CD4-positive, alpha-beta T cell (primary cell): ENCODE measurements around the gene ENOX1. TPM values are rescaled to one million over a fixed set of nuclear protein-coding genes. Genes with fewer than 3 reads are reported as not detected.

Experiments used
- ATAC-seq: fragments of 200-7000 bp; cut with Tn5 transposase; one replicate; pipeline ENCODE4 v1.10.0; 2022; ENCODE audit warnings: mild to moderate bottlenecking; ENCODE audit not compliant: poor library complexity
- CTCF ChIA-PET: fragments of 350-600 bp; sonication (Branson Sonifier 250); formaldehyde crosslinking; loops from one replicate; lab custom pipeline; 2021; ENCODE audit warnings: antibody characterized with exemption, inconsistent platforms; lab: Charles Lee
- POLR2A ChIA-PET: fragments of 350-600 bp; sonication (Branson Sonifier 250); formaldehyde crosslinking; loops from one replicate; lab custom pipeline; 2021; ENCODE audit warnings: antibody characterized with exemption, inconsistent platforms; lab: Charles Lee
- DNase-seq, 14 experiments: peaks; one replicate each; pipeline ENCODE4 v3.0.0-alpha.2; 2013 to 2020; ENCODE audit warnings: mixed read lengths in 2 of 14
- H3K27ac ChIP-seq, 2 donors: one replicate each; pipeline versions ENCODE4 v1.5.1 to v1.7.0; 2013; ENCODE audit warnings: low read length in 2 of 2, low read depth in 1 of 2, mild to moderate bottlenecking in 1 of 2
- H3K27me3 ChIP-seq, 2 experiments: 1 replicate in 1 of 2; 2 replicates in 1 of 2; pipeline versions ENCODE4 v1.6.1 to v1.7.0; 2013; ENCODE audit warnings: low read length in 2 of 2, control low read depth in 1 of 2, mild to moderate bottlenecking in 1 of 2, moderate library complexity in 1 of 2; ENCODE audit not compliant: insufficient read depth in 2 of 2, control insufficient read depth in 1 of 2
- H3K36me3 ChIP-seq: one replicate; pipeline ENCODE4 v1.6.1; 2013; ENCODE audit warnings: low read length, control low read depth; ENCODE audit not compliant: insufficient read depth
- H3K4me1 ChIP-seq: one replicate; pipeline ENCODE4 v1.6.1; 2013; ENCODE audit warnings: low read length, control low read depth; ENCODE audit not compliant: insufficient read depth
- H3K4me3 ChIP-seq: one replicate; pipeline ENCODE4 v1.5.1; 2013; ENCODE audit warnings: mild to moderate bottlenecking, low read length, moderate library complexity
- H3K9me3 ChIP-seq, 2 experiments: 1 replicate in 1 of 2; 2 replicates in 1 of 2; pipeline versions ENCODE4 v1.6.1 to v1.7.0; 2013; ENCODE audit warnings: low read length in 2 of 2, mild to moderate bottlenecking in 2 of 2, control low read depth in 1 of 2, moderate library complexity in 1 of 2; ENCODE audit not compliant: control insufficient read depth in 1 of 2, insufficient read depth in 1 of 2
- H3K27ac Mint-ChIP-seq: one replicate; pipeline ENCODE4 v1.8.0; 2020; ENCODE audit warnings: mixed read lengths
- H3K27me3 Mint-ChIP-seq: one replicate; pipeline ENCODE4 v1.8.0; 2021; ENCODE audit warnings: mixed read lengths
- H3K36me3 Mint-ChIP-seq: one replicate; pipeline ENCODE4 v1.8.0; 2021; ENCODE audit warnings: low read depth, mixed read lengths
- H3K4me1 Mint-ChIP-seq: one replicate; pipeline ENCODE4 v1.8.0; 2021; ENCODE audit warnings: low read depth, mixed read lengths
- H3K4me3 Mint-ChIP-seq: one replicate; pipeline ENCODE4 v1.8.0; 2020; ENCODE audit warnings: mild to moderate bottlenecking, mixed read lengths
- H3K9me3 Mint-ChIP-seq: one replicate; pipeline ENCODE4 v1.8.0; 2020; ENCODE audit warnings: mixed read lengths
- intact Hi-C, 2 experiments: fragments of 100-400 bp; cut with DNase I in 1 of 2; cut with micrococcal nuclease in 1 of 2; formaldehyde crosslinking; loops; one replicate each; pipeline versions ENCODE4 v1.15.1 to v1.9.0; 2023 to 2025; cut with DNase I, micrococcal nuclease
- total RNA-seq, 174 experiments: library from RNA in 2 of 174; stranded (reverse) in 2 of 174; gene quantifications; one replicate each; pipeline ENCODE4 v1.2.3 and lab custom pipeline; 2021 to 2026
- TF ChIP-seq, protein P1 (sequence below): fragments of 200-600 bp; IDR thresholded peaks from one replicate; pipeline ENCODE4 v1.8.0; 2022; ENCODE audit warnings: antibody characterized with exemption, mild to moderate bottlenecking

The ENOX1 gene
- total RNA-seq, 2 experiments from 2014 or later = not detected

DNA sequence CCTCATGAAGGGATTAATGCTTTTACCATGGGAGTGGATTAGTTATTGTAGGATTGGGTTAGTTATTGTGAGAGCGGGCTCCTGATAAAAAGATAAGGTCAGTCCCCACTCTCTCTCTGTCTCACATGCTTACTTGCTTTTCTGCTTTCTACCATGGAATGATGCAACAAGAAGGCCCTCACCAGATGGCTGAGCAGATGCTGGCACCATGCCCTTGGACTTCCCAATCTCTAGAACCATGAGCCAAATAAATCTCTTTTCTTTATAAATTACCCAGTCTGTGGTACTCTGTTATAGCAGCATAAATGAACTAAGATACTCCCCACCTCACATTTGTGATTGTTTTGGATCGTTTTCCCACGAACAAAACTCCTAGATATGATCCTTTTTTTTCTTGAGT is 409.6 kb downstream of the ENOX1 start:
- ATAC-seq = no peak
- no peak for DNase-seq
- peaks cover 7% of the 10 kb centered on the region for H3K4me1 Mint-ChIP-seq
- TF ChIP-seq, protein P1, sequence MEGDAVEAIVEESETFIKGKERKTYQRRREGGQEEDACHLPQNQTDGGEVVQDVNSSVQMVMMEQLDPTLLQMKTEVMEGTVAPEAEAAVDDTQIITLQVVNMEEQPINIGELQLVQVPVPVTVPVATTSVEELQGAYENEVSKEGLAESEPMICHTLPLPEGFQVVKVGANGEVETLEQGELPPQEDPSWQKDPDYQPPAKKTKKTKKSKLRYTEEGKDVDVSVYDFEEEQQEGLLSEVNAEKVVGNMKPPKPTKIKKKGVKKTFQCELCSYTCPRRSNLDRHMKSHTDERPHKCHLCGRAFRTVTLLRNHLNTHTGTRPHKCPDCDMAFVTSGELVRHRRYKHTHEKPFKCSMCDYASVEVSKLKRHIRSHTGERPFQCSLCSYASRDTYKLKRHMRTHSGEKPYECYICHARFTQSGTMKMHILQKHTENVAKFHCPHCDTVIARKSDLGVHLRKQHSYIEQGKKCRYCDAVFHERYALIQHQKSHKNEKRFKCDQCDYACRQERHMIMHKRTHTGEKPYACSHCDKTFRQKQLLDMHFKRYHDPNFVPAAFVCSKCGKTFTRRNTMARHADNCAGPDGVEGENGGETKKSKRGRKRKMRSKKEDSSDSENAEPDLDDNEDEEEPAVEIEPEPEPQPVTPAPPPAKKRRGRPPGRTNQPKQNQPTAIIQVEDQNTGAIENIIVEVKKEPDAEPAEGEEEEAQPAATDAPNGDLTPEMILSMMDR = no peak
- H3K4me1 ChIP-seq = no peaks in the 10 kb centered on the region
- no peak overlapping the region for H3K27ac ChIP-seq
- H3K4me3 ChIP-seq = no peak overlapping the region
- CTCF ChIA-PET = no interaction called here
- no peaks in the 10 kb centered on the region for H3K36me3 ChIP-seq
- no peaks in the 10 kb centered on the region for H3K27me3 ChIP-seq
- no peak overlapping the region for H3K4me3 Mint-ChIP-seq
- POLR2A ChIA-PET = no interaction called here
- no peaks in the 10 kb centered on the region for H3K36me3 Mint-ChIP-seq
- H3K9me3 ChIP-seq = no peaks in the 10 kb centered on the region
- intact Hi-C loops = no loop called here
- no peak overlapping the region for H3K27ac Mint-ChIP-seq
- peaks cover 10% of the 10 kb centered on the region for H3K9me3 Mint-ChIP-seq
- H3K27me3 Mint-ChIP-seq = peaks cover 20% of the 10 kb centered on the region

GRCh38 chr13:43376596-43376995 is 410.2 kb downstream of the ENOX1 start:
- POLR2A ChIA-PET = interaction anchor here (0.7 kb wide), 1 partner anchor 9 kb away, joined by 3 read pairs; no protein-coding TSS in a partner anchor
- DNase-seq (no peak), ATAC-seq (no peak)
- peaks cover 20% of the 10 kb centered on the region for H3K27me3 Mint-ChIP-seq
- H3K27ac Mint-ChIP-seq = no peak overlapping the region
- no peak overlapping the region for H3K4me3 Mint-ChIP-seq
- H3K4me1 ChIP-seq = no peaks in the 10 kb centered on the region
- H3K4me3 ChIP-seq = no peak overlapping the region
- H3K9me3 Mint-ChIP-seq = peaks cover 10% of the 10 kb centered on the region
- H3K27me3 ChIP-seq = no peaks in the 10 kb centered on the region
- H3K36me3 Mint-ChIP-seq = no peaks in the 10 kb centered on the region
- H3K9me3 ChIP-seq = no peaks in the 10 kb centered on the region
- intact Hi-C loops = no loop called here
- TF ChIP-seq, protein P1 = no peak
- H3K36me3 ChIP-seq = no peaks in the 10 kb centered on the region
- peaks cover 11% of the 10 kb centered on the region for H3K4me1 Mint-ChIP-seq
- CTCF ChIA-PET = no interaction called here
- no peak overlapping the region for H3K27ac ChIP-seq

GRCh38 chr13:43375797-43376465 is 410.8 kb downstream of the ENOX1 start:
- Mint-ChIP-seq H3K36me3 (no peaks in the 10 kb centered on the region), H3K27ac (no peak overlapping the region), H3K27me3 (peaks cover 20% of the 10 kb centered on the region), H3K4me3 (no peak overlapping the region), H3K9me3 (peaks cover 10% of the 10 kb centered on the region), H3K4me1 (peaks cover 11% of the 10 kb centered on the region)
- Histone ChIP-seq H3K36me3 (no peaks in the 10 kb centered on the region), H3K4me3 (no peak overlapping the region), H3K4me1 (no peaks in the 10 kb centered on the region), H3K27ac (no peak overlapping the region), H3K9me3 (no peaks in the 10 kb centered on the region), H3K27me3 (no peaks in the 10 kb centered on the region)
- POLR2A ChIA-PET = interaction anchor here (0.7 kb wide), 1 partner anchor 8 kb away, joined by 3 read pairs; no protein-coding TSS in a partner anchor
- no peak for DNase-seq
- no peak for ATAC-seq
- CTCF ChIA-PET = no interaction called here
- intact Hi-C loops = no loop called here
- TF ChIP-seq, protein P1 = no peak
